K562 (cell line): ENCODE results near the gene PLEKHA7. TPM values are rescaled to one million over a fixed set of nuclear protein-coding genes. Genes with fewer than 3 reads are reported as not detected.

ENCODE experiments used
- ATAC-seq: fragments of 200-7000 bp; cut with Tn5 transposase; 3 replicates; pipeline ENCODE4 v1.9.1; 2020; ENCODE audit warnings: moderate library complexity
- BruUV-seq: library from RNA; stranded (reverse); fragments of 400-500 nt; replicated peaks from 2 replicates; lab custom pipeline; 2021; lab: Mats Ljungman, UMichigan
- CTCF ChIA-PET: fragments of 300-600 bp; formaldehyde crosslinking; extraction: SDS; loops from one replicate; lab custom pipeline; 2021; ENCODE audit warnings: low intra/inter-chr PET ratio; lab: Yijun Ruan, JAX
- POLR2A ChIA-PET: fragments of 300-600, 350-650 bp; sonication (Branson Sonifier 250); formaldehyde crosslinking; extraction: SDS; loops from one replicate; lab custom pipeline; 2021; ENCODE audit warnings: antibody characterized with exemption, inconsistent platforms; lab: Yijun Ruan, JAX
- DNase-seq, 4 experiments: peaks; one replicate each; pipeline versions ENCODE4 v3.0.0 to v3.0.0-alpha.2; 2011 to 2018; ENCODE audit warnings: low spot score in 3 of 4, mixed read lengths in 3 of 4; ENCODE audit errors: extremely low read depth in 1 of 4
- FAIRE-seq: peaks from 2 replicates; lab custom pipeline; 2011; peaks lifted over from hg19 to GRCh38; lab: Jason Lieb, UNC
- H2AFZ ChIP-seq: 2 replicates; pipeline ENCODE4 v1.6.0; 2011; ENCODE audit warnings: low read depth, low read length, control low read depth, inconsistent platforms
- H3K27ac ChIP-seq: fragments of 200-600 bp; 3 replicates; pipeline ENCODE4 v1.8.0; 2011; ENCODE audit warnings: low read depth, mild to moderate bottlenecking, control low read depth, inconsistent platforms, low read length, moderate library complexity, mixed read lengths; ENCODE audit errors: extremely low read depth
- H3K27me3 ChIP-seq, 2 experiments: fragments of 300-600 bp in 1 of 2; 2 replicates in 1 of 2; 3 replicates in 1 of 2; pipeline versions ENCODE4 v1.6.0 to v1.8.0; 2011; ENCODE audit warnings: inconsistent platforms in 2 of 2, low read length in 2 of 2, mild to moderate bottlenecking in 1 of 2, mixed read lengths in 1 of 2, moderate library complexity in 1 of 2; ENCODE audit not compliant: control insufficient read depth in 2 of 2, insufficient read depth in 2 of 2
- H3K36me3 ChIP-seq: fragments of 300-600 bp; 3 replicates; pipeline ENCODE4 v1.8.0; 2011; ENCODE audit warnings: mild to moderate bottlenecking, low read length, inconsistent platforms; ENCODE audit not compliant: control insufficient read depth, insufficient read depth
- H3K4me1 ChIP-seq, 2 experiments: fragments of 200-600 bp in 1 of 2; replicated peaks in 1 of 2; 2 replicates in 1 of 2; 3 replicates in 1 of 2; pipeline versions ENCODE4 v1.5.1 to v1.8.0; 2011; ENCODE audit warnings: inconsistent platforms in 2 of 2, low read length in 2 of 2, mild to moderate bottlenecking in 1 of 2, mixed read lengths in 1 of 2, moderate library complexity in 1 of 2; ENCODE audit not compliant: control insufficient read depth in 2 of 2, insufficient read depth in 2 of 2
- H3K4me2 ChIP-seq: 2 replicates; pipeline ENCODE4 v1.6.1; 2011; ENCODE audit warnings: low read length, control low read depth, inconsistent platforms, mixed read lengths; ENCODE audit not compliant: insufficient read depth
- H3K4me3 ChIP-seq: fragments of 200-600 bp; sonication (generic), shearing (Covaris generic); 2 replicates; pipeline ENCODE4 v1.5.1; 2016; ENCODE audit warnings: control low read depth, inconsistent platforms
- H3K79me2 ChIP-seq: fragments of 200-600 bp; 3 replicates; pipeline ENCODE4 v1.8.0; 2011; ENCODE audit warnings: low read length, inconsistent platforms; ENCODE audit not compliant: control insufficient read depth, insufficient read depth
- H3K9ac ChIP-seq, 2 experiments: 2 replicates each; pipeline versions ENCODE4 v1.6.0 to v1.6.1; 2011; ENCODE audit warnings: low read depth in 2 of 2, low read length in 2 of 2, control low read depth in 1 of 2, inconsistent platforms in 1 of 2, mild to moderate bottlenecking in 1 of 2, mixed read lengths in 1 of 2; ENCODE audit not compliant: insufficient read depth in 1 of 2
- H3K9me1 ChIP-seq: one replicate; pipeline ENCODE4 v1.6.0; 2011; ENCODE audit warnings: inconsistent platforms, mild to moderate bottlenecking, low read length, moderate library complexity; ENCODE audit not compliant: control insufficient read depth, insufficient read depth
- H3K9me3 ChIP-seq: replicated peaks from 2 replicates; pipeline ENCODE4 v1.5.1; 2011; ENCODE audit warnings: low read depth, low read length, inconsistent platforms; ENCODE audit not compliant: control insufficient read depth, insufficient read depth
- H4K20me1 ChIP-seq: replicated peaks from 2 replicates; pipeline ENCODE4 v1.6.1; 2011; ENCODE audit warnings: low read length, inconsistent platforms, mixed read lengths; ENCODE audit not compliant: control insufficient read depth, insufficient read depth
- JUNB ChIP-seq: fragments of 450-650 bp; formaldehyde crosslinking; conservative IDR thresholded peaks from 2 replicates; pipeline ENCODE4 v1.4.0; 2020; ENCODE audit warnings: mild to moderate bottlenecking
- MIER1 ChIP-seq: fragments of 450-650 bp; IDR thresholded peaks from 2 replicates; pipeline ENCODE4 v1.6.1; 2016; ENCODE audit warnings: antibody characterized with exemption, mild to moderate bottlenecking, low read depth
- MTF1 ChIP-seq: fragments of 250-450 bp; sonication (Bioruptor Pico); IDR thresholded peaks from 2 replicates; pipeline ENCODE4 v1.9.0; 2021; ENCODE audit warnings: moderate library complexity, mild to moderate bottlenecking, inconsistent platforms, borderline replicate concordance
- POLR3A ChIP-seq: IDR thresholded peaks from 2 replicates; pipeline ENCODE4 v1.6.1; 2011; ENCODE audit warnings: borderline replicate concordance, mild to moderate bottlenecking, moderate library complexity; ENCODE audit not compliant: insufficient read length, insufficient read depth; ENCODE audit errors: extremely low read depth
- PPARD ChIP-seq: fragments of 250-450 bp; sonication (Bioruptor Pico); IDR thresholded peaks from 2 replicates; pipeline ENCODE4 v1.8.0; 2022; ENCODE audit warnings: inconsistent platforms, mild to moderate bottlenecking, moderate library complexity
- SUPT5H ChIP-seq: fragments of 450-650 bp; IDR thresholded peaks from 2 replicates; pipeline ENCODE4 v1.6.1; 2016
- TEAD4 ChIP-seq, 2 experiments: sonication (generic) in 1 of 2; formaldehyde crosslinking in 1 of 2; IDR thresholded peaks; 2 replicates each; pipeline versions ENCODE4 v1.6.1 to v1.8.0; 2012 to 2022; ENCODE audit warnings: borderline replicate concordance in 1 of 2, inconsistent platforms in 1 of 2, low read length in 1 of 2, mild to moderate bottlenecking in 1 of 2, missing genetic modification reagents in 1 of 2
- ZFP91 ChIP-seq: sonication (generic); formaldehyde crosslinking; IDR thresholded peaks from 2 replicates; pipeline ENCODE4 v1.8.0; 2022; ENCODE audit warnings: mild to moderate bottlenecking, missing genetic modification reagents
- ZNF197 ChIP-seq: fragments of 200-800 bp; sonication (Bioruptor generic); IDR thresholded peaks from 2 replicates; pipeline ENCODE4 v1.6.1; 2016; ENCODE audit warnings: low read depth, missing genetic modification characterization, missing compliant biosample characterization
- ZNF217 ChIP-seq: sonication (generic); formaldehyde crosslinking; IDR thresholded peaks from 2 replicates; pipeline ENCODE4 v1.8.0; 2022; ENCODE audit warnings: mild to moderate bottlenecking, missing genetic modification reagents
- WGBS: fragments of 100-300 bp; shearing (Covaris generic); methylation state at CpG from one replicate; pipeline ENCODE4 v1.1.6; 2016; ENCODE audit warnings: low coverage, mixed read lengths; ENCODE audit not compliant: insufficient coverage; ENCODE audit errors: missing lambda C conversion rate; 5-methylcytosine and 5-hydroxymethylcytosine counted together
- in situ Hi-C: fragments of 300-500 bp; cut with MboI; formaldehyde crosslinking; loops from 4 replicates; pipeline ENCODE4 v1.15.0; 2018; ENCODE audit warnings: inconsistent platforms, mixed read lengths
- intact Hi-C: fragments of 100-400 bp; cut with micrococcal nuclease; formaldehyde crosslinking; loops from 2 replicates; pipeline ENCODE4 v1.14.2; 2022
- polyA plus RNA-seq, 8 experiments: library from polyadenylated mRNA; depleted of rRNA in 4 of 8; stranded (reverse) in 5 of 8; unstranded in 3 of 8; fragments of >200 nt; fragmentation: Nextera tagmentation in 2 of 8; fragmentation: Illumina TruSeq in 1 of 8; extraction: Ambion mirVana in 2 of 8; extraction: Trizol in 1 of 8; gene quantifications; 2 replicates each; pipeline versions ENCODE4 v1.2.1 to v1.2.3, GENCODE V29; 2011 to 2014; ENCODE audit warnings: inconsistent platforms in 1 of 8, missing spikeins in 1 of 8
- total RNA-seq, 7 experiments: library from RNA; depleted of rRNA in 6 of 7; stranded (reverse); fragments of >200 nt in 6 of 7; fragmentation: Illumina TruSeq in 2 of 7; extraction: Trizol in 2 of 7; gene quantifications; 2 replicates each; pipeline versions ENCODE4 v1.2.1 to v1.2.3, GENCODE V29; 2011 to 2021; ENCODE audit warnings: low replicate concordance in 1 of 7

Gene PLEKHA7
- total and polyA plus RNA-seq, 9 of the 15 experiments (the other 6 are each of a cell fraction or from before 2014, with no cell fraction given): 0.06 to 0.77 (median 0.20) TPM; not detected in 1

- ChIA-PET POLR2A (interaction anchor here (1.0 kb wide), 2 partner anchors 15 to 63 kb away, joined by 3 read pairs; no protein-coding TSS in a partner anchor), CTCF (no interaction called here)
- ATAC-seq: no peak
- Histone ChIP-seq H2AFZ (no peak overlapping the region), H3K27ac (no peak overlapping the region), H3K4me1 (peaks cover 0 to 4% of the 10 kb centered on the region in 2 experiments; a peak in 1 of 5 replicates), H3K36me3 (no peaks in the 10 kb centered on the region), H4K20me1 (no peaks in the 10 kb centered on the region), H3K9me3 (no peaks in the 10 kb centered on the region), H3K4me3 (no peak overlapping the region), H3K27me3 (peaks cover 44 to 48% of the 10 kb centered on the region in 2 experiments), H3K9ac (no peak overlapping the region), H3K79me2 (no peaks in the 10 kb centered on the region), H3K9me1 (no peaks in the 10 kb centered on the region), H3K4me2 (no peak overlapping the region)
- intact Hi-C loops: no loop called here
- no peak for FAIRE-seq
- no peak for DNase-seq
- TF ChIP-seq SUPT5H (no peak), TEAD4 (IDR thresholded peaks at IDR 0.05; ENCODE audit: low read length) (no peak), TEAD4 (CRISPR knock-in tag; IDR thresholded peaks at IDR 0.05; ENCODE audit: borderline replicate concordance) (no peak), PPARD (CRISPR knock-in tag) (no peak), MTF1 (CRISPR knock-in tag) (no peak)
- BruUV-seq: no TSS peak
- 0% methylated on average over 4 of the region's 4 CpGs for WGBS
- in situ Hi-C loops: no loop called here
These were observed 93.2 kb downstream of the PLEKHA7 start for GRCh38 chr11:16921019-16921418.

GRCh38 chr11:16920559-16920958, 93.7 kb downstream of the PLEKHA7 start:
- Histone ChIP-seq H3K4me2 (no peak overlapping the region), H3K79me2 (no peaks in the 10 kb centered on the region), H3K9me3 (no peaks in the 10 kb centered on the region), H3K9me1 (no peaks in the 10 kb centered on the region), H2AFZ (no peak overlapping the region), H3K27ac (no peak overlapping the region), H3K27me3 (peaks cover 40 to 47% of the 10 kb centered on the region in 2 experiments), H4K20me1 (no peaks in the 10 kb centered on the region), H3K36me3 (no peaks in the 10 kb centered on the region), H3K4me3 (no peak overlapping the region), H3K9ac (no peak overlapping the region), H3K4me1 (peaks cover 0 to 2% of the 10 kb centered on the region in 2 experiments; a peak in 1 of 5 replicates)
- in situ Hi-C loops: no loop called here
- FAIRE-seq (no peak), ATAC-seq (no peak), DNase-seq (no peak)
- TF ChIP-seq JUNB (CRISPR knock-in tag) (no peak), ZNF197 (no peak), POLR3A (no peak), ZNF217 (CRISPR knock-in tag) (no peak), ZFP91 (CRISPR knock-in tag) (no peak), MIER1 (no peak)
- no TSS peak for BruUV-seq
- POLR2A ChIA-PET: interaction anchor here (1.0 kb wide), 1 partner anchor 63 kb away, joined by 3 read pairs; no protein-coding TSS in a partner anchor
- CTCF ChIA-PET: no interaction called here
- 0% methylated on average over 5 of the region's 5 CpGs for WGBS
- intact Hi-C loops: no loop called here
